NOMO-1 treated with dmso at 0.1 percent for 144 hours (cell line): ENCODE results near the gene BEST2.
A peak's percentile ranks its signal among the peaks of the same experiment; 100 is the strongest.

ENCODE experiments used
- DNase-seq: peaks from one replicate; lab custom pipeline; 2025; ENCODE audit not compliant: unreplicated experiment; lab: John Stamatoyannopoulos, UW

The BEST2 gene

GRCh38 chr19:12767666-12768065 is 16.1 kb downstream of the BEST2 start:
- no peak for DNase-seq

- DNase-seq: no peak
These were observed 18.1 kb downstream of the BEST2 start for GRCh38 chr19:12769689-12770088.

DNA sequence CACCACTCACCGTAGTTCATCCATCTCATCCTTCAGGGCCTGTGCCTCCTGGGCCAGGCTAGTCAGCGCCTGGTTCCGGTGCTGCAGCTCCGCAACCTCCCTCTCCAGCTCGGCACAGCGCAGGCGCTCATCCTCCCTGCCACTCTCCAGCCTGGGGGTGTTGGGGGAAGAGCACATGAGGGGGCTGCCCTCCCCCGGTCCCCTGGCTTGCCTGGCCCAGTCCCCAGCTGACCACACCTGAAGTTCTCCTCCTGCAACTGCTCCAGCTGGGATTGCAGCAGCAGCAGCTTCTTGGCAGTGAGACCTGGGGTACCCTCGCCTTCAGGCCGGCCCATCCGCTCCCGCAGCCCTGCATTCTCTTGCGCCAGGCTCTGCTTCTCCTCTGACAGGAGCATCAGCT is 19.3 kb downstream of the BEST2 start:
- DNase-seq: no peak

GRCh38 chr19:12772323-12772722 is 20.7 kb downstream of the BEST2 start:
- DNase-seq: no peak

DNA sequence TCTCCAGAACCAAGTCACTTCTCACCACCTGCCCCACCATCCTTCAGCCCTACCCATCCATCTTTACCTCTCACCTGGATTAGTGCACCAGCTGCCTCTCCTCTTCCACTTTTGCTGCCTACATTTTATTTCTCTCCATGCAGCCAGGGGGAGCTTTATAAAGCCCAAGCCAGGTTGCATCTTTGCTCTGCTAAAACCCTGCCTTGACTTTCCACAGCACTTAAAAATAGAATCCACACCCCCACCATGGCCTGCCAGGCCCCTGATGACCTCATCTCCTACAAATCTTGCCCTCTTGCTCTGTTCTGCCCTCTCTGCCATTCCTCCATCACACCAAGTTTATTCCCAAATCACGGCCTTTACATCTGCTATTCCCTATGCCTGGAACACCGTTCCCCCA is 22.0 kb downstream of the BEST2 start:
- no peak for DNase-seq

- DNase-seq: no peak
These were observed 23.3 kb downstream of the BEST2 start, which contains the start of gene HOOK2 for GRCh38 chr19:12774588-12775555. Gene HOOK2, minus strand, starts transcription at chr19:12775552. Its CDS starts 103 bp downstream, at chr19:12775449.

- peak; percentile 70 for DNase-seq
These were observed 25.8 kb downstream of the BEST2 start for GRCh38 chr19:12777217-12778016.

DNA sequence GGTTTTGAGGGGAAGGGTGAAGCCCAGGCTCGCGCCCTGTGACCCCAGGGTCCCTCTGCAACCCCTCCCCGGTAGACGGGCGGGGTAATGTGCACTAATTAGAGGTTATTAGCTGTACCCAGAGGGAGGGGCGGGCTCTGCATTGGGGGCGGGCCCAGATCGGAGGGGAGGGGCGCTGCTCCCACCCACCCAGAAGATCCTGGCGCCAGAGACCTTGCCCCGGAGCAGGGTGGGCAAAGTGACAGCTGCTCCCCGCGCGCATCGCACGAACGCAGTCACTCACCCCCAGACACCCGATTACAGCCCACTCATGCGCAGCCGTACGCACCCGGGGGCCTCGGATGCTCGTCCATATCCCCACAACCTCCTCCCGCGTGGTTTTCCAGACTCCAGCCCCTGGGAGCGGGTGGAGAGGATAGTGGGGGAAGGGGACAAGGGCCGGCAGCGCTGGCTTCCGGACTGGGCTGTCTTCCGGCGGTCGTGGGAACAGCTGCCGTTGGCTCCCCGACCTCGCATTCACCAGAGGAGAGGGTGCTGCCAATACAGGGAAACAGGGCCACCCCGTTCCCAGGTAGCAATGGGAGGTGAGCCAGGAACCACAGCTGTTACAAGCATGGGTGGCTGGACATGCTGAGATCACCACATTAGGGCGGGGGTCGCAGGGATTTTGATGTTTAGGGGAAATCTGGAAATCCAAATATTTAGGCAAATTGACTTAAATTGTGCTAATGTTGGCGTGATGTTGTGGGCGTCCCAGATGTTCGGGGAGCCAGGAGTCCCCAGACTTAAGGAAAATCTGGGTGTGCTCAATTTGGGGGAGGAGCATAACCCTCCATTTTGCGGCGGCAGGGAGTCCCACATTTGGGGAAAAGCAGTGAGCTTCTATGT is 26.7 kb downstream of the BEST2 start:
- no peak for DNase-seq

GRCh38 chr19:12778905-12779161 is 27.2 kb downstream of the BEST2 start:
- DNase-seq: no peak

DNA sequence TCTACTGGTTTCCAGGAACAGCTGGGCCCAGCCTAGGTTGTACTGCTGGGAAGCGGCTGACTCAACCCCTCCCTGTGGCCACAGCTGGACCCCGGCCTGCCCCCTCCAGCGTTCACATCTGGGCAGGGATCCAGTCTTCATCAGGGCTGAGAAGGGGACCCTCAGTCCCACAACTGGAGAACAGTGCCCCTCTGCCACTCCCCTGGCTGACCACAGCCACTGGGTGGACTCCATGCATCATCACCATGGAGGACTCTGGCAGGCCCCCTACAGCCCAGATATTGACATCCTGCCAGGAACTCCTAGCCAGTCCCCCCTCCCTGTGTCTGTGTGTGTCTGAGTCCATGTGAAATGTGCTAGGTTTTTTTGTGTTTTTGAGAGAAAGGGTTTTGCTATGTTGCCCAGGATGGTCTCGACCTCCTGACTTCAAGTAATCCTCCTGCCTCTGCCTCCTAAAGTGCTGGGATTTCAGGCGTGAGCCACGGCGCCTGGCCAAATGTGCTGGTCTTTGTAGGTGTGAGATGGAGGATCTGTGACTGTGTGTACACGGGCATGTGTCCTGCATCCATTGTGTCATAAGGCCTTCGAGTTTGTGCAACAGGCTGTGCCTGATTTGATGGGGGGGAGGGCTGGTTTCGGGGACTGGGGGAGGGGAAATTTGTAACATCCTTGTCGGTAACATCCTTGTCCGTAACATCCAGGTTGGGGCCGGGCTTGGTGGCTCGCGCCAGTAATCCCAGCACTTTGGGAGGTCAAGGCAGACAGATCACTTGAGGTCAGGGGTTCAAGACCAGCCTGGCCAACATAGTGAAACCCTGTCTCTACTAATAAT is 27.8 kb downstream of the BEST2 start:
- DNase-seq: no peak

GRCh38 chr19:12782174-12782423 is 30.5 kb downstream of the BEST2 start:
- no peak for DNase-seq

DNA sequence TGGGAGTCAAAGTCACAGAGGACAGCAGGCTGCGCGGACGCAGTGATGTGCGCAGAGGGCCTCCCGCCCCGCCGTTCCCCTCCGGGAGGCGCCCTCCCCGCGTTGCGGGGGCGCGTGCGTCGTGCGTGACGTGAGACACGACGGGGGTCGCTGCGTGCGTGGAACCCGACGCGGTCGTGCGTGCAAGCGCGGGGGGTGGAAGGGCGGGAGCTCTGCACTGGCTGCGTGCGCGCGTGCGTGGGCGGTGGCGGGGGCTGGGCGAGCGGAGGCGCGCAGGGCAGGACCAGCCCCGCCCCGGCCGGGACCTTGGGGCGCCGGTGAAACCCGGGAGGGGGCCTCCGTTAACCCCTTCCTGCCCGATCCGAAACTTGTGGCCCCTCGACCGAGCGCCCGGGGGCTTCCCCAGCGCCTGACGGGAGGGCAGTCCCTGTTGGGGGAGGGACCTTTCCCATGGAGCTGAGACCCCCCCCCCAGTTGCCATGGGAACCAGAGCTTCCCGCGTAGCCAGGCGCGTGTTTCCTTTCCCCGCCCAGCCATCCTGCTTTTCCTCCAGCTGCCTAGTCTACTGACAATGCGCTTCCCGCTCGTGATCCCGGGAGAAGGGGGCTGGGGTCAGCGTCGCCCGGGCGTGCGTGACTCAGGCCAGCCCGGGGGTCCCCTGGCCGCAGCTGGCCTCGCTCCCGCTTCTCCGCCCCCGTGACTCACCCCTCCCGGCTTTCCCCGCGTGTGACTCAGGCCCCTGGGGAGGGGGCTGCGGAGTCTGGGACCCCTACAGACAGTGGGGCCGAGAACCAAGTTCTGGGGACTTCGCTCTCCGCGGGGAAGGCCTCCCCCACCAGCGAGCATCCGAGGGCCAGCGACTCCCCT is 31.1 kb downstream of the BEST2 start:
- DNase-seq: peak; percentile 54

DNA sequence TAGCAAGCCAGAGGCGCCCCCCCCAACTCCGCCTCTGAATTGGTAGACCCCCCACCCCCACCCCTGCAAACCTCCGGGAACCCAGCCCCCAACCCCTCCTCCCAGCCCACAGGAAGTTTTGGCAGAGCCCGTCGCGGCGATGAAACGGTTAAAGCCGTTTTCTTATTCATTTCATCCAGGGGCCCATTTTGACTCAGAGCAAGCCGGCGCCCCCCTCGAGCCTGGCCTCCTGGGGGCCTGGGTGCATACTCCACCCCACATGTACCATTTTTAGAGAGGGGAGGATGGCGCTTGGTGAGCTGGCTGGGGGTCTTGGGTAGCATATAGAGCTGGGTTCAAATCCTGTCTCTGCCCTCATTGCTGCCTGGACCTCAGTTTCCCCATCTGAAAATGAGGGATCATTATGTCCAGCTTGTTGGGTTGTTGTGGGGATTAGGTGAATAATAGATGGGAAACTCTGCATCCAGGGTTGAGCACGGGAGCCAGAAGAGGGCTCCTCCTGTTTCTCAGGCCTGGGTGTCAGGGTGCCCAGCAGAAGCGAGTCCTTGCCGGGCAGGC is 31.8 kb downstream of the BEST2 start:
- no peak for DNase-seq

DNA sequence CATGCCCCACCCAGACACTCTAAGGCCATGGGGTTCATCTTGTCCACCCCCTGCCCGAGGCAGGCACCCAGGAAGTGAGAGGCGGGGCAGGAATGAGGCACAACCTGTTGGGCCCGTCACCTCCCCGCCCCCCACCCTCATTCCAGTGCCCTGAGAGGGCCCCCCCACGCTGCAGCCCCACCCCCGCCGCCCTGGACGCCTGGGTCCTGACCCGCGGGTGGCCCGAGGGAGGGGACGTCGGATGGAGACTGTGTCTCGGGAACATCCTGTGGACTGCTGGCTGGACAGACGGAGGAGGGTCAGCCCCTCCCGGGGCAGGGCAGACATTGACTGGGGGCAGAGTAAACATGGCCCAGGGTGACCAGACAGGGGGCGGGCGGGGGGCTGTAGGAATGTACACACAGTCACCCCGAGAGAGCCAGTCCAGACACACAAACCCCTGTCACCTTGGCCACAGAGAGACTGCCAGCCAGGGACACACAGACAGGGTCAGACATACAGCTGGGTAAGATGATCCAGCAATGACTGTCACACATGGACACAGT is 32.3 kb downstream of the BEST2 start:
- DNase-seq: no peak

GRCh38 chr19:12784394-12784870 is 32.8 kb downstream of the BEST2 start:
- no peak for DNase-seq

DNA sequence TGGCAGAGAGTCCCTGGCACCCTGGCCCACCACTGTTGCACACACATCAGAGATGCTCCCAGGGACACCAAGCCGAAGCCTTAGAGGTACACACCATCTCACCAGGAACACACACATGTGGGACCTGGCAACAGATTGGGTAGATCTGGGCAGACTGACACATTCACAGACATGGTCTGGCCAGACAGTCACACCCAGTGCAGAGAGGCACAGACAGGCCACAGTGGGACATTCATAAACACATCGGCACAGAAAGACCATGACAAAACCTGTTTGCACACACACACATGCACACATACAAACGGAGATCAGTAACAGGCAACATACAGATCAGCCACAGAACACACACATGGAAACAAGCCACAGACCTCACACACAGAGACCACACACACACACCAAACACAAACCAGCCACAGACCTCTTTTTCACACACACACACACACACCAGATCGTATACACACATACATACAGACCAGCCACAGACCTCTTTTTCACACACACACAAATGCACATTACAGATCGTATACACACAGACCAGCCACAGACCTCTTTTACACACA is 33.4 kb downstream of the BEST2 start:
- DNase-seq: no peak

DNA sequence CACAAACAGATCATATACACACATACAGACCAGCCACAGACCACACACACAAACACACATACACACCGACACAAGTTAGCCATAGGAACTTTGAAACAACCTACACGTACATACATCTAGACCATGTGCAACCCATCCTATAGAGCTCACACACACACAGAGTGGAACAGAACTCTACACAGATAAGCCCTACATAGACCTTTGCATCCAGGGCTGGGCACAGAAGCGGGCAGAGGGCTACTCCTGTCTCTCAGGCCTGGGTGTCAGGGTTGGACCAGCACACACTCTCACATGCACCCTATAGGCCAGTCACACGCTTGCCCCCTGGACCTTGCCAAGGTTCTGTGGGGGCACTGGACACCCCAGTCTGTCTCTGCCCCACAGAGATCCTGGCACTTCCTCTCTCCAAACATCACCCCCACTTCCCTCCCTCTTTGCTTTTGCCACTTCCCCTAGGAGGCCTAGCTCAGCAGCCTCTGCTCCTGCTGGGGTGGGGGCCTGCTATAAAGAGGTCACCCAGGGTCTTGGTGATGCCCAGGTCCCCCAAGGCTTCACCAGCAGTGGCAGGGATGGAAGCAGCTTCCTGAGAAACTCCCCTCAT is 33.9 kb downstream of the BEST2 start:
- DNase-seq: peak; percentile 80
